GM23338 (cell line): Measurements from ENCODE around the gene GPC6. TPM values are rescaled to one million over a fixed set of nuclear protein-coding genes. Genes with fewer than 3 reads are reported as not detected.

Experiments
- ATAC-seq: fragments of 200-7000 bp; cut with Tn5 transposase; 3 replicates; pipeline ENCODE4 v1.9.1; 2020
- DNase-seq: peaks from one replicate; pipeline ENCODE4 v3.0.0-alpha.2; 2015; ENCODE audit warnings: low spot score
- H2AFZ ChIP-seq: fragments of 200-600 bp; sonication (generic); 2 replicates; pipeline ENCODE4 v1.8.0; 2016; ENCODE audit warnings: antibody characterized with exemption, mild to moderate bottlenecking, moderate library complexity
- H3F3A ChIP-seq: fragments of 200-600 bp; sonication (generic); replicated peaks from 2 replicates; pipeline ENCODE4 v1.8.0; 2017; ENCODE audit warnings: antibody characterized with exemption, mixed run types, low read depth
- H3K27ac ChIP-seq: fragments of 200-600 bp; sonication (generic); 2 replicates; pipeline ENCODE4 v1.6.1; 2016; ENCODE audit warnings: low read depth
- H3K27me3 ChIP-seq: fragments of 200-600 bp; sonication (generic); 2 replicates; pipeline ENCODE4 v1.8.0; 2016; ENCODE audit warnings: mild to moderate bottlenecking, mixed run types, moderate library complexity; ENCODE audit not compliant: insufficient read depth
- H3K36me3 ChIP-seq: fragments of 200-600 bp; sonication (generic); 2 replicates; pipeline ENCODE4 v1.8.0; 2016; ENCODE audit warnings: mild to moderate bottlenecking; ENCODE audit not compliant: insufficient read depth
- H3K4me1 ChIP-seq: fragments of 200-600 bp; sonication (generic); 2 replicates; pipeline ENCODE4 v1.8.0; 2016; ENCODE audit warnings: mild to moderate bottlenecking, moderate library complexity; ENCODE audit not compliant: insufficient read depth
- H3K4me2 ChIP-seq: fragments of 200-600 bp; sonication (generic); 2 replicates; pipeline ENCODE4 v1.7.1; 2017; ENCODE audit warnings: mixed run types
- H3K4me3 ChIP-seq: fragments of 200-600 bp; sonication (generic); 2 replicates; pipeline ENCODE4 v1.6.1; 2016; ENCODE audit warnings: mixed run types
- H3K79me2 ChIP-seq: fragments of 200-600 bp; sonication (generic); replicated peaks from 2 replicates; pipeline ENCODE4 v1.8.0; 2017; ENCODE audit warnings: mild to moderate bottlenecking; ENCODE audit not compliant: insufficient read depth
- H3K9me2 ChIP-seq: fragments of 200-600 bp; sonication (generic); 2 replicates; pipeline ENCODE4 v1.8.0; 2017; ENCODE audit not compliant: insufficient read depth
- H4K20me1 ChIP-seq: fragments of 200-600 bp; sonication (generic); replicated peaks from 2 replicates; pipeline ENCODE4 v1.8.0; 2017; ENCODE audit warnings: mild to moderate bottlenecking; ENCODE audit not compliant: insufficient read depth
- H3K27ac Mint-ChIP-seq: 2 replicates; pipeline ENCODE4 v1.8.0; 2020; ENCODE audit warnings: inconsistent platforms, mild to moderate bottlenecking, moderate library complexity, mixed read lengths
- H3K27me3 Mint-ChIP-seq: 3 replicates; pipeline ENCODE4 v1.8.0; 2022; ENCODE audit warnings: low read depth, mild to moderate bottlenecking, moderate library complexity, mixed read lengths, inconsistent platforms; ENCODE audit not compliant: insufficient read depth, poor library complexity
- H3K36me3 Mint-ChIP-seq: 3 replicates; pipeline ENCODE4 v1.8.0; 2021; ENCODE audit warnings: low read depth, mild to moderate bottlenecking, inconsistent platforms, moderate library complexity, mixed read lengths
- H3K4me1 Mint-ChIP-seq: 3 replicates; pipeline ENCODE4 v1.8.0; 2020; ENCODE audit warnings: mild to moderate bottlenecking, inconsistent platforms, mixed read lengths
- H3K4me3 Mint-ChIP-seq: 3 replicates; pipeline ENCODE4 v1.8.0; 2021; ENCODE audit warnings: moderate library complexity, mild to moderate bottlenecking, inconsistent platforms, mixed read lengths
- H3K9me3 Mint-ChIP-seq: 3 replicates; pipeline ENCODE4 v1.8.0; 2020; ENCODE audit warnings: moderate library complexity, mild to moderate bottlenecking, inconsistent platforms, mixed read lengths
- CREB1 ChIP-seq: fragments of 250-450 bp; sonication (Bioruptor Pico); IDR thresholded peaks from 2 replicates; pipeline ENCODE4 v1.5.0; 2020; ENCODE audit warnings: low read depth, mild to moderate bottlenecking, moderate library complexity
- EZH2 ChIP-seq: fragments of 200-600 bp; sonication (generic); IDR thresholded peaks from one replicate; pipeline ENCODE4 v1.8.0; 2017; ENCODE audit warnings: antibody characterized with exemption, mild to moderate bottlenecking, low read depth; ENCODE audit not compliant: unreplicated experiment
- EZH2phosphoT487 ChIP-seq: fragments of 200-600 bp; sonication (generic); IDR thresholded peaks from one replicate; pipeline ENCODE4 v1.8.1; 2018; ENCODE audit warnings: antibody characterized with exemption; ENCODE audit not compliant: unreplicated experiment
- POLR2AphosphoS5 ChIP-seq: IDR thresholded peaks from 2 replicates; pipeline ENCODE4 v1.6.1; 2016; ENCODE audit warnings: antibody characterized with exemption, low read depth
- ZNF114 ChIP-seq: fragments of 250-450 bp; sonication (Bioruptor Pico); IDR thresholded peaks from 2 replicates; pipeline ENCODE4 v1.5.0; 2020; ENCODE audit warnings: mild to moderate bottlenecking, moderate library complexity
- polyA plus RNA-seq: library from polyadenylated mRNA; unstranded; fragments of >200 nt; fragmentation: Nextera tagmentation; extraction: Ambion mirVana; gene quantifications from 2 replicates; pipeline ENCODE4 v1.2.1, GENCODE V29; 2016
- total RNA-seq: library from RNA; depleted of rRNA; stranded (reverse); fragments of >200 nt; shearing (Covaris generic); gene quantifications from 2 replicates; pipeline ENCODE4 v1.2.3, GENCODE V29; 2014
- TF ChIP-seq, protein P1 (sequence below): IDR thresholded peaks from one replicate; pipeline ENCODE4 v1.6.1; 2018; ENCODE audit warnings: antibody characterized with exemption; ENCODE audit not compliant: unreplicated experiment
- TF ChIP-seq, protein P2 (sequence below), 2 experiments: fragments of 200-600 bp in 1 of 2; sonication (generic) in 1 of 2; conservative IDR thresholded peaks; 2 replicates each; pipeline versions ENCODE4 v1.5.1 to v1.6.1; 2016 to 2017; ENCODE audit warnings: antibody characterized with exemption in 2 of 2, low read depth in 2 of 2, mild to moderate bottlenecking in 2 of 2, moderate library complexity in 1 of 2
- TF ChIP-seq, protein P3 (sequence below): fragments of 250-450 bp; sonication (Bioruptor Pico); IDR thresholded peaks from 2 replicates; pipeline ENCODE4 v1.5.0; 2020; ENCODE audit warnings: mild to moderate bottlenecking, moderate library complexity
- TF ChIP-seq, protein P4 (sequence below): IDR thresholded peaks from 2 replicates; pipeline ENCODE4 v1.6.1; 2016; ENCODE audit warnings: antibody characterized with exemption

GPC6 gene
- total and polyA plus RNA-seq, 2 experiments from 2014 or later: 6.4 to 28.6 TPM

DNA sequence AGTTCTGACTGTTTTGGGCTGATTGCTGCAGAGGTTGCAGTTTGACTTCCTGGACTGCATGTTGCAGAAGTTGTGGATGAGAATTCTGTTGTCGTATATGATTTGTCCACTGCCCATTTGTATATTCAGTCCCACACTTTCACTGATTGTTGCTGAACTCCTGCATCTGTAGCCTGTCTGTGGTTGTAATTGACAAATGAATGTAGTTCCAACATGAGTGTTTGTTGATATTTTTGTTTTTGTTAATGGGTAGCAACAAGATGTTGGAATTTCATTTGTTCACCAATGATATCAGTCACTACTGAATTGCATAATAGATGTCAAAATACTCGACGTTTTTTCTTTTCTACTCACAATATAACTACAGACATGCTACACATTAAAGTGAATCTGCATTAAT lies 719.0 kb downstream of the GPC6 start (continued):
- TF ChIP-seq, protein P1, sequence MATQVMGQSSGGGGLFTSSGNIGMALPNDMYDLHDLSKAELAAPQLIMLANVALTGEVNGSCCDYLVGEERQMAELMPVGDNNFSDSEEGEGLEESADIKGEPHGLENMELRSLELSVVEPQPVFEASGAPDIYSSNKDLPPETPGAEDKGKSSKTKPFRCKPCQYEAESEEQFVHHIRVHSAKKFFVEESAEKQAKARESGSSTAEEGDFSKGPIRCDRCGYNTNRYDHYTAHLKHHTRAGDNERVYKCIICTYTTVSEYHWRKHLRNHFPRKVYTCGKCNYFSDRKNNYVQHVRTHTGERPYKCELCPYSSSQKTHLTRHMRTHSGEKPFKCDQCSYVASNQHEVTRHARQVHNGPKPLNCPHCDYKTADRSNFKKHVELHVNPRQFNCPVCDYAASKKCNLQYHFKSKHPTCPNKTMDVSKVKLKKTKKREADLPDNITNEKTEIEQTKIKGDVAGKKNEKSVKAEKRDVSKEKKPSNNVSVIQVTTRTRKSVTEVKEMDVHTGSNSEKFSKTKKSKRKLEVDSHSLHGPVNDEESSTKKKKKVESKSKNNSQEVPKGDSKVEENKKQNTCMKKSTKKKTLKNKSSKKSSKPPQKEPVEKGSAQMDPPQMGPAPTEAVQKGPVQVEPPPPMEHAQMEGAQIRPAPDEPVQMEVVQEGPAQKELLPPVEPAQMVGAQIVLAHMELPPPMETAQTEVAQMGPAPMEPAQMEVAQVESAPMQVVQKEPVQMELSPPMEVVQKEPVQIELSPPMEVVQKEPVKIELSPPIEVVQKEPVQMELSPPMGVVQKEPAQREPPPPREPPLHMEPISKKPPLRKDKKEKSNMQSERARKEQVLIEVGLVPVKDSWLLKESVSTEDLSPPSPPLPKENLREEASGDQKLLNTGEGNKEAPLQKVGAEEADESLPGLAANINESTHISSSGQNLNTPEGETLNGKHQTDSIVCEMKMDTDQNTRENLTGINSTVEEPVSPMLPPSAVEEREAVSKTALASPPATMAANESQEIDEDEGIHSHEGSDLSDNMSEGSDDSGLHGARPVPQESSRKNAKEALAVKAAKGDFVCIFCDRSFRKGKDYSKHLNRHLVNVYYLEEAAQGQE: no peak
- TF ChIP-seq, protein P2, sequence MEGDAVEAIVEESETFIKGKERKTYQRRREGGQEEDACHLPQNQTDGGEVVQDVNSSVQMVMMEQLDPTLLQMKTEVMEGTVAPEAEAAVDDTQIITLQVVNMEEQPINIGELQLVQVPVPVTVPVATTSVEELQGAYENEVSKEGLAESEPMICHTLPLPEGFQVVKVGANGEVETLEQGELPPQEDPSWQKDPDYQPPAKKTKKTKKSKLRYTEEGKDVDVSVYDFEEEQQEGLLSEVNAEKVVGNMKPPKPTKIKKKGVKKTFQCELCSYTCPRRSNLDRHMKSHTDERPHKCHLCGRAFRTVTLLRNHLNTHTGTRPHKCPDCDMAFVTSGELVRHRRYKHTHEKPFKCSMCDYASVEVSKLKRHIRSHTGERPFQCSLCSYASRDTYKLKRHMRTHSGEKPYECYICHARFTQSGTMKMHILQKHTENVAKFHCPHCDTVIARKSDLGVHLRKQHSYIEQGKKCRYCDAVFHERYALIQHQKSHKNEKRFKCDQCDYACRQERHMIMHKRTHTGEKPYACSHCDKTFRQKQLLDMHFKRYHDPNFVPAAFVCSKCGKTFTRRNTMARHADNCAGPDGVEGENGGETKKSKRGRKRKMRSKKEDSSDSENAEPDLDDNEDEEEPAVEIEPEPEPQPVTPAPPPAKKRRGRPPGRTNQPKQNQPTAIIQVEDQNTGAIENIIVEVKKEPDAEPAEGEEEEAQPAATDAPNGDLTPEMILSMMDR (conservative IDR thresholded peaks at IDR 0.05; ENCODE audit: low read depth in 2 of 2): no peak
- TF ChIP-seq CREB1 (CRISPR knock-in tag) (no peak), POLR2AphosphoS5 (no peak), ZNF114 (no peak), EZH2 (no peak)

DNA sequence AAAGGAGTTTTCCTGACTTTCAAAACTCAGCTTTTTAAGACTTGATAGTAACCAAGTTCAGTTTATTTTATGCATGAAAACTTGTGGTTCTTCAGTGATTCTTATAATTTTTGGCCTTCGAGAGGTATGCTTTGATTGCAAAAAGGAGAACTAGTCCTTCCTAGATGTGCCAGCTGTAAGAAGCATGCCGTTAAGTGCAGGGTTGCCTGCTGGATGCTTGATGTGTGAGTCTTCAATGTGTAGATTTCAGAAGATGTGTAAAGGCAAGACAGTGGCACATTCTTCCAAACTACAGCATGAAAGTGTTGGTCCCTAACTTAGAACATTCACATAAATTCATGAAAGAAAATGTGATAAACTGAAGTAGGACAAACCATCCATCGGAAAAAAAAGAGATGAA lies 720.4 kb downstream of the GPC6 start:
- ATAC-seq (no peak), DNase-seq (no peak)
- Histone ChIP-seq H3K27me3 (no peaks in the 10 kb centered on the region), H3F3A (no peaks in the 10 kb centered on the region), H2AFZ (no peak overlapping the region), H3K36me3 (no peaks in the 10 kb centered on the region), H4K20me1 (no peaks in the 10 kb centered on the region), H3K4me1 (0 out of 2 replicates have a peak, but pooled peaks cover 3% of the 10 kb centered on the region), H3K4me2 (no peak overlapping the region), H3K9me2 (no peaks in the 10 kb centered on the region), H3K27ac (no peak overlapping the region), H3K4me3 (no peak overlapping the region), H3K79me2 (no peaks in the 10 kb centered on the region)
- Mint-ChIP-seq H3K36me3 (no peaks in the 10 kb centered on the region), H3K9me3 (no peaks in the 10 kb centered on the region), H3K4me1 (peaks cover 14% of the 10 kb centered on the region), H3K27me3 (peaks cover 4% of the 10 kb centered on the region), H3K4me3 (no peak overlapping the region), H3K27ac (no peak overlapping the region)
- TF ChIP-seq ZNF114: no peak
- TF ChIP-seq, protein P3, sequence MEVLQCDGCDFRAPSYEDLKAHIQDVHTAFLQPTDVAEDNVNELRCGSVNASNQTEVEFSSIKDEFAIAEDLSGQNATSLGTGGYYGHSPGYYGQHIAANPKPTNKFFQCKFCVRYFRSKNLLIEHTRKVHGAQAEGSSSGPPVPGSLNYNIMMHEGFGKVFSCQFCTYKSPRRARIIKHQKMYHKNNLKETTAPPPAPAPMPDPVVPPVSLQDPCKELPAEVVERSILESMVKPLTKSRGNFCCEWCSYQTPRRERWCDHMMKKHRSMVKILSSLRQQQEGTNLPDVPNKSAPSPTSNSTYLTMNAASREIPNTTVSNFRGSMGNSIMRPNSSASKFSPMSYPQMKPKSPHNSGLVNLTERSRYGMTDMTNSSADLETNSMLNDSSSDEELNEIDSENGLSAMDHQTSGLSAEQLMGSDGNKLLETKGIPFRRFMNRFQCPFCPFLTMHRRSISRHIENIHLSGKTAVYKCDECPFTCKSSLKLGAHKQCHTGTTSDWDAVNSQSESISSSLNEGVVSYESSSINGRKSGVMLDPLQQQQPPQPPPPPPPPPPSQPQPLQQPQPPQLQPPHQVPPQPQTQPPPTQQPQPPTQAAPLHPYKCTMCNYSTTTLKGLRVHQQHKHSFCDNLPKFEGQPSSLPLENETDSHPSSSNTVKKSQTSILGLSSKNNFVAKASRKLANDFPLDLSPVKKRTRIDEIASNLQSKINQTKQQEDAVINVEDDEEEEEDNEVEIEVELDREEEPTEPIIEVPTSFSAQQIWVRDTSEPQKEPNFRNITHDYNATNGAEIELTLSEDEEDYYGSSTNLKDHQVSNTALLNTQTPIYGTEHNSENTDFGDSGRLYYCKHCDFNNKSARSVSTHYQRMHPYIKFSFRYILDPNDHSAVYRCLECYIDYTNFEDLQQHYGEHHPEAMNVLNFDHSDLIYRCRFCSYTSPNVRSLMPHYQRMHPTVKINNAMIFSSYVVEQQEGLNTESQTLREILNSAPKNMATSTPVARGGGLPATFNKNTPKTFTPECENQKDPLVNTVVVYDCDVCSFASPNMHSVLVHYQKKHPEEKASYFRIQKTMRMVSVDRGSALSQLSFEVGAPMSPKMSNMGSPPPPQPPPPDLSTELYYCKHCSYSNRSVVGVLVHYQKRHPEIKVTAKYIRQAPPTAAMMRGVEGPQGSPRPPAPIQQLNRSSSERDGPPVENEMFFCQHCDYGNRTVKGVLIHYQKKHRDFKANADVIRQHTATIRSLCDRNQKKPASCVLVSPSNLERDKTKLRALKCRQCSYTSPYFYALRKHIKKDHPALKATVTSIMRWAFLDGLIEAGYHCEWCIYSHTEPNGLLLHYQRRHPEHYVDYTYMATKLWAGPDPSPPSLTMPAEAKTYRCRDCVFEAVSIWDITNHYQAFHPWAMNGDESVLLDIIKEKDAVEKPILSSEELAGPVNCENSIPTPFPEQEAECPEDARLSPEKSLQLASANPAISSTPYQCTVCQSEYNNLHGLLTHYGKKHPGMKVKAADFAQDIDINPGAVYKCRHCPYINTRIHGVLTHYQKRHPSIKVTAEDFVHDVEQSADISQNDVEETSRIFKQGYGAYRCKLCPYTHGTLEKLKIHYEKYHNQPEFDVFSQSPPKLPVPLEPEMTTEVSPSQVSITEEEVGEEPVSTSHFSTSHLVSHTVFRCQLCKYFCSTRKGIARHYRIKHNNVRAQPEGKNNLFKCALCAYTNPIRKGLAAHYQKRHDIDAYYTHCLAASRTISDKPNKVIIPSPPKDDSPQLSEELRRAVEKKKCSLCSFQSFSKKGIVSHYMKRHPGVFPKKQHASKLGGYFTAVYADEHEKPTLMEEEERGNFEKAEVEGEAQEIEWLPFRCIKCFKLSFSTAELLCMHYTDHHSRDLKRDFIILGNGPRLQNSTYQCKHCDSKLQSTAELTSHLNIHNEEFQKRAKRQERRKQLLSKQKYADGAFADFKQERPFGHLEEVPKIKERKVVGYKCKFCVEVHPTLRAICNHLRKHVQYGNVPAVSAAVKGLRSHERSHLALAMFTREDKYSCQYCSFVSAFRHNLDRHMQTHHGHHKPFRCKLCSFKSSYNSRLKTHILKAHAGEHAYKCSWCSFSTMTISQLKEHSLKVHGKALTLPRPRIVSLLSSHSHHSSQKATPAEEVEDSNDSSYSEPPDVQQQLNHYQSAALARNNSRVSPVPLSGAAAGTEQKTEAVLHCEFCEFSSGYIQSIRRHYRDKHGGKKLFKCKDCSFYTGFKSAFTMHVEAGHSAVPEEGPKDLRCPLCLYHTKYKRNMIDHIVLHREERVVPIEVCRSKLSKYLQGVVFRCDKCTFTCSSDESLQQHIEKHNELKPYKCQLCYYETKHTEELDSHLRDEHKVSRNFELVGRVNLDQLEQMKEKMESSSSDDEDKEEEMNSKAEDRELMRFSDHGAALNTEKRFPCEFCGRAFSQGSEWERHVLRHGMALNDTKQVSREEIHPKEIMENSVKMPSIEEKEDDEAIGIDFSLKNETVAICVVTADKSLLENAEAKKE (CRISPR knock-in tag): no peak
- TF ChIP-seq EZH2phosphoT487: no peak
- TF ChIP-seq POLR2AphosphoS5: no peak
- TF ChIP-seq, protein P4, sequence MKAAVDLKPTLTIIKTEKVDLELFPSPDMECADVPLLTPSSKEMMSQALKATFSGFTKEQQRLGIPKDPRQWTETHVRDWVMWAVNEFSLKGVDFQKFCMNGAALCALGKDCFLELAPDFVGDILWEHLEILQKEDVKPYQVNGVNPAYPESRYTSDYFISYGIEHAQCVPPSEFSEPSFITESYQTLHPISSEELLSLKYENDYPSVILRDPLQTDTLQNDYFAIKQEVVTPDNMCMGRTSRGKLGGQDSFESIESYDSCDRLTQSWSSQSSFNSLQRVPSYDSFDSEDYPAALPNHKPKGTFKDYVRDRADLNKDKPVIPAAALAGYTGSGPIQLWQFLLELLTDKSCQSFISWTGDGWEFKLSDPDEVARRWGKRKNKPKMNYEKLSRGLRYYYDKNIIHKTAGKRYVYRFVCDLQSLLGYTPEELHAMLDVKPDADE: no peak
- TF ChIP-seq EZH2: no peak
